ENCODE data around the gene TRHDE.

The TRHDE gene

DNA sequence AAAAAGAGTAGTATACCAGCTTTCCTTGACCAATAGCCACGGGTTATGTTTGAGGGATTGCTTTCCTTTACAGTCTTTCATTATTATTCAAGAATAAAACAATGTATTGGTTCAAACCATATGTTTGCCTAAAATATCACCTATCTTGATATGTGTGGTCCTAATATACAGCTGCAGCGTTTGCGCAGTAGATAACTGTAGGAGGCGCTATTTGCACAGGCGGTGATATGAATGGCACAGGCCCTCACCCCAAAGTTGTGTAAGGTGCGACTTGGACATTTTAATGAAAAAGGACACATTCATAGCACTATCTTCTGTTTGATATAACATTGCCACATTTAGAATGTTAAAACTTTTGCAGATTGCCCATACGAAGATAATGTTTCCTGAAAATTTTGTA, 298.4 kb downstream of the TRHDE start:
- Histone ChIP-seq H3K4me2 (no peak overlapping the region), H3K4me3 (no peak overlapping the region), H3K36me3 (no peaks in the 10 kb centered on the region), H3K9ac (no peak overlapping the region), H3K27ac (no peak overlapping the region), H3K9me3 (no peaks in the 10 kb centered on the region), H4K20me1 (no peaks in the 10 kb centered on the region), H3K4me1 (no peaks in the 10 kb centered on the region), H3K27me3 (no peaks in the 10 kb centered on the region)
- no peak for TF ChIP-seq Cebpa-rat (IDR thresholded peaks at IDR 0.05)

DNA sequence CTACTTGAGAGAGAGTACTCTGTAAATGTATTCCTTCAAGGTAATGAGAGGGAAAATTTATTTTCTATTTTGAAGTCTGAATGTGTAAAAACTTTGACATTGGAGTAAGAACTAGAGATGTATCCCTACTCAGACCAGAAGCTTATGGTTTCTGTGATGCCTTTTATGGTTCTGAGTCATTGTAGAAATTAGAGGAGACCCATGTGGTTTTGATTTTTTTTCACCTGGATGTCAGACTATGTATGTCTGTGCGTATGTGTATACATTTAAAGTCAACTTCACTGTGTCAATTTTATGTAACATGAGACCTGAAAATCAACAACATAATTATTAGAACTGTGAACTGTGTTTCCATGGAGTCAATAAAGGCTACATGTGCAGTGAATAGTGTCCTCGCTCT, 302.0 kb downstream of the TRHDE start:
- no peak for TF ChIP-seq Cebpa-rat (IDR thresholded peaks at IDR 0.05)

DNA sequence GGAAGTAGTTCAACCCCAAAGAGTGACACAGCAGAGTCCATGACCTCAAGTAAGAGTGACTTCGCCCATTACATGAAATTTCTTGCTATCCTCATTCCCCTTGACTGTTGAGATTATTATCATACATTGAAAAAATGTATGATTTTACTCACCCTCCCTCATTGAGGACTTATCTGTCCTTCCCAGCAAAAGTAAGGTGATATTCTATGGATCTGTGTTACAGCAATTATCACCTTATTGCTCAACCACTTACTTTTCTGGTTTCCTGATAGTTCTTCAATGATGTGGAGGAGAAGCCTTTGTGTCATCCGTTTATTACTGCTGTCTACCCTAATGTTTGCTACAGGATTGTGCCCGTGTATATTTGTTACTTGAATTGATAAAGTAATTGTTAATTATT, 306.2 kb downstream of the TRHDE start:
- Histone ChIP-seq H3K4me2 (no peak overlapping the region), H3K4me3 (no peak overlapping the region), H3K27ac (no peak overlapping the region), H3K36me3 (no peaks in the 10 kb centered on the region), H3K9me3 (no peaks in the 10 kb centered on the region), H4K20me1 (no peaks in the 10 kb centered on the region), H3K4me1 (no peaks in the 10 kb centered on the region), H3K27me3 (no peaks in the 10 kb centered on the region), H3K9ac (no peak overlapping the region)
- TF ChIP-seq Cebpa-rat (IDR thresholded peaks at IDR 0.05) = no peak

More for the DNA sequence above, 302.0 kb downstream of the TRHDE start:
- H3K27ac ChIP-seq = no peak overlapping the region
- H3K36me3 ChIP-seq = no peaks in the 10 kb centered on the region
- H3K4me2 ChIP-seq = no peak overlapping the region
- H3K27me3 ChIP-seq = no peaks in the 10 kb centered on the region
- no peaks in the 10 kb centered on the region for H4K20me1 ChIP-seq
- H3K4me3 ChIP-seq = no peak overlapping the region
- H3K9ac ChIP-seq = no peak overlapping the region
- H3K9me3 ChIP-seq = no peaks in the 10 kb centered on the region
- H3K4me1 ChIP-seq = no peaks in the 10 kb centered on the region

- no peak overlapping the region for H3K27ac ChIP-seq
- H3K4me1 ChIP-seq = no peaks in the 10 kb centered on the region
- H4K20me1 ChIP-seq = no peaks in the 10 kb centered on the region
- no peaks in the 10 kb centered on the region for H3K9me3 ChIP-seq
- no peak for TF ChIP-seq Cebpa-rat (IDR thresholded peaks at IDR 0.05)
- no peak overlapping the region for H3K4me2 ChIP-seq
- no peaks in the 10 kb centered on the region for H3K36me3 ChIP-seq
- H3K27me3 ChIP-seq = no peaks in the 10 kb centered on the region
- no peak overlapping the region for H3K4me3 ChIP-seq
- no peak overlapping the region for H3K9ac ChIP-seq
Observed at GRCh38 chr12:72586456-72586855, 314.3 kb downstream of the TRHDE start.

DNA sequence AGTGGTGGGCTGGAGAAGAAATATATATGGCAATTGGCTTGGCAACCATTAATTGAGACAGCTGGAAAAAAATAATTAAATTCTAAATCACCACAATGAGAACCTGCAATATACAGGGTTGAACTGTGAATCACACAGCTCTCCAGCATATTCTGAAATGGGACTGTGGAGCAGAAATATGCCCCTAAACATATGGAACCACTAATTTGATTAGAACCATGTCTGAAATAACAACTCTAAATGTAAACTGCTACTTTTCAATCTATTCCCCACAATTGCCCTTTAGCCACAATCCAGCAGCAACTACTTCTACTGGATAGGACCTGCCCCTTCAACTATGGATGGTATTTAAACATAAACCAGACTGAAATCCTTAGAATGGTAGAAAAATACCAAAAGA, 330.4 kb downstream of the TRHDE start:
- no peak overlapping the region for H3K4me3 ChIP-seq
- no peaks in the 10 kb centered on the region for H3K4me1 ChIP-seq
- no peak overlapping the region for H3K9ac ChIP-seq
- no peak overlapping the region for H3K4me2 ChIP-seq
- TF ChIP-seq Cebpa-rat (IDR thresholded peaks at IDR 0.05) = no peak
- peaks cover 11% of the 10 kb centered on the region for H3K9me3 ChIP-seq
- no peaks in the 10 kb centered on the region for H3K36me3 ChIP-seq
- H3K27ac ChIP-seq = no peak overlapping the region
- no peaks in the 10 kb centered on the region for H3K27me3 ChIP-seq
- H4K20me1 ChIP-seq = no peaks in the 10 kb centered on the region

- H4K20me1 ChIP-seq = no peaks in the 10 kb centered on the region
- H3K27me3 ChIP-seq = no peaks in the 10 kb centered on the region
- no peak overlapping the region for H3K27ac ChIP-seq
- H3K9me3 ChIP-seq = no peaks in the 10 kb centered on the region
- no peak overlapping the region for H3K4me2 ChIP-seq
- H3K36me3 ChIP-seq = no peaks in the 10 kb centered on the region
- no peak overlapping the region for H3K4me3 ChIP-seq
- TF ChIP-seq Cebpa-rat (IDR thresholded peaks at IDR 0.05) = no peak
- H3K4me1 ChIP-seq = no peaks in the 10 kb centered on the region
- H3K9ac ChIP-seq = no peak overlapping the region
Observed at GRCh38 chr12:72605975-72606374, 333.8 kb downstream of the TRHDE start.

DNA sequence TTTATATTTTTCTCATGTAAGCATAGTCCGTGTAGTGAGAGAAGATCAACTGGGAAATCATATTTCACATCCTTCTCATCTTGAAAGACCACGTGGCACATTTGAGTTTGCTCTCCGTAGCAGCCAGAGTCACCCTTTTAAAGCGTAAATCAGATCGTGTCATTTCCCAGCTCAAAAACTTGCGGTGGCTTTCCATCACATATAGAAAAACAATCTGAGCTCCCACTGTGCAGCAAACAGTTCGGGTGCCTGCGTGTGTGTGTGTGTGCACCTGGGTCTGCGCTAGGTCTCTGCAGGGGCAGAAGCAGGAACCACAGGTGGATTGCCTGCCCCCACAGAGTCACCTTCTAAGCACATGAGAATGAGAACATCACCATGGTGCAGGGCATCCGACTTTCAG, 338.2 kb downstream of the TRHDE start:
- Histone ChIP-seq H3K27me3 (no peaks in the 10 kb centered on the region), H3K36me3 (no peaks in the 10 kb centered on the region), H4K20me1 (no peaks in the 10 kb centered on the region), H3K9ac (no peak overlapping the region), H3K27ac (no peak overlapping the region), H3K4me3 (no peak overlapping the region), H3K9me3 (no peaks in the 10 kb centered on the region), H3K4me2 (no peak overlapping the region), H3K4me1 (no peaks in the 10 kb centered on the region)
- no peak for TF ChIP-seq Cebpa-rat (IDR thresholded peaks at IDR 0.05)

- TF ChIP-seq Cebpa-rat (IDR thresholded peaks at IDR 0.05) = no peak
- Histone ChIP-seq H3K27ac (no peak overlapping the region), H3K4me1 (no peaks in the 10 kb centered on the region), H3K27me3 (no peaks in the 10 kb centered on the region), H3K4me3 (no peak overlapping the region), H3K9ac (no peak overlapping the region), H3K9me3 (no peaks in the 10 kb centered on the region), H4K20me1 (no peaks in the 10 kb centered on the region), H3K4me2 (no peak overlapping the region), H3K36me3 (no peaks in the 10 kb centered on the region)
Observed at GRCh38 chr12:72610854-72611358, 338.7 kb downstream of the TRHDE start.

DNA sequence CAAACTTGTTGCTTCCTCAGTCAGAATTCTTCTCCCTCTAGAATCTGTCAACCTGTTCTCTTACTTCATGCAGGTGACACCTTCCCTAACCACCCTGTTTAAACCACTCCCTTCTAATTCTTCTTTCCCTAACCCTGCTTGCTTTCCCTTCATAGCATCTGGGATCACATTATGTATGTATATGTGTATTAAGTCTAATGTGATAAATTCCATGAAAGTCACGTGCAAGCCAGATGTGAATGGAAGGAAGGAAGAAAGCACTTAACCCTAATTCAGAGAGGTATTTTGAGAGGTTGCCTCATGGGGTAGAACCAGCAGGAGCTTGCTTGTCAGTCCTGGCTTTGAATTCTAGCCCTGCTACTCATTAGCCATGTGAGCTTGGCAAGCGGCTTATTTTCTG, 340.0 kb downstream of the TRHDE start:
- H3K9me3 ChIP-seq = no peaks in the 10 kb centered on the region
- no peak overlapping the region for H3K4me2 ChIP-seq
- no peaks in the 10 kb centered on the region for H3K4me1 ChIP-seq
- H4K20me1 ChIP-seq = no peaks in the 10 kb centered on the region
- no peaks in the 10 kb centered on the region for H3K36me3 ChIP-seq
- no peak overlapping the region for H3K27ac ChIP-seq
- H3K9ac ChIP-seq = no peak overlapping the region
- H3K4me3 ChIP-seq = no peak overlapping the region
- H3K27me3 ChIP-seq = no peaks in the 10 kb centered on the region
- no peak for TF ChIP-seq Cebpa-rat (IDR thresholded peaks at IDR 0.05)

- Histone ChIP-seq H3K27me3 (no peaks in the 10 kb centered on the region), H3K36me3 (no peaks in the 10 kb centered on the region), H3K4me1 (no peaks in the 10 kb centered on the region), H4K20me1 (no peaks in the 10 kb centered on the region), H3K4me2 (no peak overlapping the region), H3K9me3 (no peaks in the 10 kb centered on the region), H3K27ac (no peak overlapping the region), H3K4me3 (no peak overlapping the region), H3K9ac (no peak overlapping the region)
- no peak for TF ChIP-seq Cebpa-rat (IDR thresholded peaks at IDR 0.05)
Observed at GRCh38 chr12:72618764-72619163, 346.6 kb downstream of the TRHDE start.

GRCh38 chr12:72622556-72622955, 350.4 kb downstream of the TRHDE start:
- Histone ChIP-seq H3K4me3 (no peak overlapping the region), H4K20me1 (no peaks in the 10 kb centered on the region), H3K27me3 (no peaks in the 10 kb centered on the region), H3K9ac (no peak overlapping the region), H3K9me3 (no peaks in the 10 kb centered on the region), H3K4me1 (no peaks in the 10 kb centered on the region), H3K36me3 (no peaks in the 10 kb centered on the region), H3K4me2 (no peak overlapping the region), H3K27ac (no peak overlapping the region)
- no peak for TF ChIP-seq Cebpa-rat (IDR thresholded peaks at IDR 0.05)
